ENCODE data around the gene LPP. TPM values are rescaled to one million over a fixed set of nuclear protein-coding genes. Genes with fewer than 3 reads are reported as not detected.

Gene LPP
- total and polyA plus RNA-seq, 2 of the 13 experiments (the other 11 are each of a cell fraction or from before 2014, with no cell fraction given): 19.2 to 29.9 TPM

GRCh38 chr3:188707381-188708288, 553.7 kb downstream of the LPP start:
- no peak for ATAC-seq
- intact Hi-C loops (cut with micrococcal nuclease; ENCODE audit: unreplicated experiment): no loop called here
- H3K27ac ChIP-seq (ENCODE audit: extremely low read length, insufficient read depth, low read length): peak overlapping the region; percentile 1
- peaks cover 56% of the 10 kb centered on the region for H3K4me1 ChIP-seq (ENCODE audit: insufficient read depth, low read length)
- CTCF ChIA-PET (ENCODE audit: low intra/inter-chr PET ratio, low total read pairs): no interaction called here
- WGBS (ENCODE audit: low lambda C conversion rate): 90% methylated on average over 12 of the region's 12 CpGs
- H3K4me3 ChIP-seq (replicated peaks in 1 of 3; ENCODE audit: insufficient read depth in 1 of 3, low read depth in 2 of 3, low read length in 3 of 3): no peak overlapping the region
- no peaks in the 10 kb centered on the region; a peak in 2 of 5 replicates for H3K36me3 ChIP-seq (replicated peaks in 1 of 2; ENCODE audit: control insufficient read depth in 1 of 2, insufficient read depth in 2 of 2, low read length in 2 of 2)
- in situ Hi-C loops (cut with HindIII; ENCODE audit: extremely low pct_ligation_motif_present, low pct_unique_long_range_greater_than_20kb): no loop called here
- no peaks in the 10 kb centered on the region for H3K9me3 ChIP-seq (ENCODE audit: low read length)
- no peak overlapping the region for H3K9ac ChIP-seq (ENCODE audit: insufficient read depth, low read depth, low read length)
- no peak for FAIRE-seq
- H3K79me2 ChIP-seq (ENCODE audit: insufficient read depth, low read length): no peaks in the 10 kb centered on the region
- H2AFZ ChIP-seq (ENCODE audit: low read length): no peak overlapping the region
- H3K27me3 ChIP-seq (ENCODE audit: control insufficient read depth in 1 of 2, insufficient read depth in 2 of 2, low read length in 2 of 2): no peaks in the 10 kb centered on the region
- H4K20me1 ChIP-seq (ENCODE audit: insufficient read depth, low read length): no peaks in the 10 kb centered on the region
- POLR2A ChIA-PET: interaction anchor here (0.5 to 1.9 kb wide), 4 partner anchors 12 to 685 kb away, joined by 3 to 4 read pairs (median 3); no protein-coding TSS in a partner anchor
- no TSS peak for BruUV-seq (replicated peaks)
- peak; percentile 45 for DNase-seq (ENCODE audit: low spot score)
- H3K4me2 ChIP-seq (ENCODE audit: low read depth, low read length): no peak overlapping the region
- TF ChIP-seq BCLAF1 (IDR thresholded peaks at IDR 0.05) (no peak), POGZ (CRISPR knock-in tag; IDR thresholded peaks at IDR 0.05) (no peak), ZNF747 (CRISPR knock-in tag; IDR thresholded peaks at IDR 0.05; ENCODE audit: borderline replicate concordance) (no peak), MYC (CRISPR knock-in tag; IDR thresholded peaks at IDR 0.05; ENCODE audit: borderline replicate concordance) (no peak), FOSL2 (CRISPR knock-in tag; IDR thresholded peaks at IDR 0.05) (peak; percentile 75), PRDM15 (CRISPR knock-in tag; IDR thresholded peaks at IDR 0.05) (no peak), MAFF (IDR thresholded peaks at IDR 0.05; ENCODE audit: low read depth, low read length) (peak; percentile 60), HNF4A (CRISPR knock-in tag; IDR thresholded peaks at IDR 0.05) (peak; percentile 22; the same call in 1 of the 2 replicates), ZNF138 (CRISPR knock-in tag; IDR thresholded peaks at IDR 0.05; ENCODE audit: low read depth) (no peak), ZNF281 (CRISPR knock-in tag; IDR thresholded peaks at IDR 0.05; ENCODE audit: borderline replicate concordance) (no peak), ZNF652 (CRISPR knock-in tag; IDR thresholded peaks at IDR 0.05; ENCODE audit: borderline replicate concordance, low read depth) (no peak)
